ENCODE results near the gene LZIC.

LZIC gene

DNA sequence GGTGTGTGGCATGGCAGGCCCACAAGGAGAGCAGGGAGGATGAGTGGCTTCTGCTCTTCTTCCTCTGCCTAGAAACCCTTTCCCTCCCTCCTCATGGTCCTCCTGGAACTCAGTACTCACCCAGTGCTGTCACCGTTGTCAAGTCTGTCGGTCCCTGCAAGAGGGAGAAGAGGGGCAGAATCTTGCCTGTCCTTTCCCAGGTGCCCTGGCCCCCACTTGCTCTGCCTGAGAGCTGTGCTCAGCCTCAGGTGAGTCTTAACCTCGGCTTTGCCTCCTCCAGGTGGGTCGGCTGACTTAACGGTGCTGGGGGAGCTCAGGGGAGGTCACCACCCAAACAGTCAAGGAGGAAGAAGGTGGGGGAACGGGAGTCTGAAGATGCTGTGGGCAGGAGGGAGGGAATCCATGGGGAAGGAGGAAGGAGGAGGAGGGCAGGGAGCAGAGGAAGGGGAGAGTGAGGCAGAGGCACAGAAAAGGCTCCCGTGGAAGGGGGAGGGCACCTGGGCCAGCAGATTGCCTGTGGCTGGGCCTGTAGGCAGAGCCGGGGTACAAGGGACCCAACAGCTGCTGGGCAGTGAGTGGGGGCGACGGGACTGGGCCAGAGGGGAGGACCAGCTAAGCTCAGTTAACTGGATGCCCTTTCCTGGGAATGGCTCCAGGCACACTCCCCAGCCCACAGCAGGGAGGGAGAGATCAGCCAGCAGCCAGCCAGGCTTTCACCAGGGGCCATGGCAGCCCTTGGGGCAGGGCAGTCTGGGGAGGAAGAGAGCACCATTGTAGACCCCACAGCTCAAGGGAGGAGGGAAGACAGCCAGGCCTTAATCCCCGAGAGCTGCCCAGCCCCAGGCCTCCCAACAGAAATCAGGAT, 59.4 kb downstream of the LZIC start:
- no peak for FAIRE-seq

DNA sequence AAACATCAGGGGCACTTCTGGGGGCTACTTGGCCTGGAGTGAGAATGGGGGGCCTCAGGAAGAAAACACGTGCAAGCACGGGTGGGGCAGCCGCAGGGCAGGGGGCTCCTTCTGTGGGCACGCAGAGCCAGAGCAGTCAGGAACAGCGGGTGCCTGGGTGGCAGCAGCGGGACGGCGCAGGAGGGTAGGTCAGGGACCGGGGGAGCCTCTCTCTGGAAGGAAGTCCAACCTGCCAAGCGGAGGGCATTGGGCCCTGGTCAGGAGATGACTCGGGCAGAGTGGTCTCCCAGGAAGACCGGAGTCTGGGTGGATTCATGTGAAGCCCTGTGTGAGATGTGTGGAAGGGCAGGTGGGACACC, 60.3 kb downstream of the LZIC start:
- no peak for FAIRE-seq

DNA sequence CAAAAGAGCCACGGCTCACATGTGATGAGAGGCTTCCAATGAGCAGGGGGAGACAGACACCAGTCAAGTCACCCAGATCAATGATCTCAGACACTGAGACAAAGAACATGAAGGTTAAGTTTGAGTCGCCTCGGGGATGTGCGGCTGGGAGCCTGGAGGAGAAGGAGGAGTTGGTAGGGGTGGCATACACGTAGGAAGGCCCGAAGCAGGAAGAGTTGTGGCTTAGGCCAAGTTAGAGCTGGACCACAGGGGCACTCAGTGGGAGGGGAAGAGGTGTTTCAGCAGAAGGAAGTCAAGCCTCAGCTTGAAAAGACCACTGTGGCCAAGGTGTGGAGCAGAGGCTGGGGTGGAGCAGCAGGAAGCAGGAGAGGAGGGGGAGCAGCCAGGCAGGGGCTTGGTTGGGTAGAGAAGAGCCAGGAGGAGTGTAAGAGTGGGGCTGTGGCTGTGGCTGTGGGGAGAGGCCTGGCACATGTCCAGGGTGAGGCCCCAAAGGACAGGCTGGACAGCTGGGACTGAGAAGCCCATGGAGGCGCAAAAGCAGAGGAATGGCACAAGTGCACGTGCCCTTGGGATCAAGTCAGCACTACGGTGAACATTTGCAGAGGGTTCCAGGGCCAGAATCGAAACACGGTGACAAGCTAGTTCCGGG, 60.8 kb downstream of the LZIC start:
- FAIRE-seq: no peak

DNA sequence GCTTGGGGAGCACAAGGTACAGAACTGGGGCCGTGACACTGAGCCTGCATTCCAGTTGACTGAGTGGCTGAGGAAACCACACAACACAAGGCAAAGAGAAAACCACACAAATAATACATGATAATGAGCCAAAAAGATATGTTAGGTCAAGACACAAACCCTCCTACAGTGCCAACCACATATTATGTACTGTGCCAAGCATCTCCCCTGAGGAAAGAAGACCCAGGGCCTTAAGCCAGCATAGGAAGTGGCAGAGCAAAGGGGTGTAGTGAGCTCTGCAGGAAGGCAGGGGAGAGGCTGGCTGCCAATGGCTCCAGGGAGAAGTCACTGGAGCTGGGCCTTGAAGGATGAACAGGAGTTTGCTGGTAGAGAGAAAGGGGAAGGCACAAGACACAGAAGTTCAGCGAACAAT, 61.3 kb downstream of the LZIC start:
- no peak for FAIRE-seq
